Keratinocyte (primary cell): ENCODE data around the gene MYLIP. TPM values are rescaled to one million over a fixed set of nuclear protein-coding genes. Genes with fewer than 3 reads are reported as not detected.

Experiments
- DNase-seq: peaks from one replicate; pipeline ENCODE4 v3.0.0-alpha.2; 2011; ENCODE audit warnings: low read depth, missing footprints, low spot score
- FAIRE-seq: peaks from 2 replicates; lab custom pipeline; 2011; peaks lifted over from hg19 to GRCh38; lab: Jason Lieb, UNC
- H2AFZ ChIP-seq: 2 replicates; pipeline ENCODE4 v1.6.0; 2012; ENCODE audit warnings: low read length, control low read depth, inconsistent platforms; ENCODE audit not compliant: control insufficient read depth
- H3K27ac ChIP-seq: 2 replicates; pipeline ENCODE4 v1.5.1; 2011; ENCODE audit warnings: low read length; ENCODE audit not compliant: control insufficient read depth, insufficient read depth
- H3K27me3 ChIP-seq: 3 replicates; pipeline ENCODE4 v1.6.0; 2011; ENCODE audit warnings: low read length; ENCODE audit not compliant: control insufficient read depth, insufficient read depth; ENCODE audit errors: extremely low read depth
- H3K36me3 ChIP-seq, 2 experiments: 2 replicates in 1 of 2; 3 replicates in 1 of 2; pipeline ENCODE4 v1.5.1; 2011; ENCODE audit warnings: low read length in 2 of 2, mild to moderate bottlenecking in 1 of 2; ENCODE audit not compliant: control insufficient read depth in 2 of 2, insufficient read depth in 2 of 2; ENCODE audit errors: extremely low read depth in 1 of 2
- H3K4me1 ChIP-seq: 3 replicates; pipeline ENCODE4 v1.5.1; 2011; ENCODE audit warnings: low read length; ENCODE audit not compliant: control insufficient read depth, insufficient read depth; ENCODE audit errors: extremely low read depth
- H3K4me2 ChIP-seq: 3 replicates; pipeline ENCODE4 v1.6.0; 2011; ENCODE audit warnings: low read depth, low read length; ENCODE audit not compliant: control insufficient read depth, insufficient read depth; ENCODE audit errors: extremely low read depth
- H3K4me3 ChIP-seq, 3 experiments: fragments of 200-600 bp in 1 of 3; sonication (generic) in 1 of 3; 2 replicates in 2 of 3; 3 replicates in 1 of 3; pipeline ENCODE4 v1.5.1; 2011 to 2016; ENCODE audit warnings: low read length in 3 of 3, mild to moderate bottlenecking in 3 of 3, control low read depth in 2 of 3, inconsistent platforms in 1 of 3, low read depth in 1 of 3, mixed read lengths in 1 of 3, mixed run types in 1 of 3, moderate library complexity in 1 of 3; ENCODE audit not compliant: control insufficient read depth in 2 of 3, insufficient read depth in 2 of 3; ENCODE audit errors: extremely low read depth in 1 of 3
- H3K79me2 ChIP-seq: 2 replicates; pipeline ENCODE4 v1.6.0; 2012; ENCODE audit warnings: low read length; ENCODE audit not compliant: control insufficient read depth, insufficient read depth
- H3K9ac ChIP-seq: 3 replicates; pipeline ENCODE4 v1.6.0; 2011; ENCODE audit warnings: low read length; ENCODE audit not compliant: control insufficient read depth, insufficient read depth; ENCODE audit errors: extremely low read depth
- H3K9me1 ChIP-seq: 3 replicates; pipeline ENCODE4 v1.6.0; 2011; ENCODE audit warnings: low read length; ENCODE audit not compliant: control insufficient read depth, insufficient read depth; ENCODE audit errors: extremely low read depth
- H3K9me3 ChIP-seq: 2 replicates; pipeline ENCODE4 v1.5.1; 2012; ENCODE audit warnings: low read depth, low read length; ENCODE audit not compliant: control insufficient read depth
- H4K20me1 ChIP-seq: 3 replicates; pipeline ENCODE4 v1.6.0; 2011; ENCODE audit warnings: low read length; ENCODE audit not compliant: control insufficient read depth, insufficient read depth; ENCODE audit errors: extremely low read depth
- CTCF ChIP-seq, 3 experiments: IDR thresholded peaks in 1 of 3; conservative IDR thresholded peaks in 1 of 3; optimal IDR thresholded peaks in 1 of 3; 2 replicates in 2 of 3; 3 replicates in 1 of 3; pipeline versions ENCODE3 to v1.5.1; 2011; ENCODE audit warnings: low read length in 3 of 3, mild to moderate bottlenecking in 3 of 3, moderate library complexity in 2 of 3, control low read depth in 1 of 3, inconsistent platforms in 1 of 3; ENCODE audit not compliant: insufficient read depth in 2 of 3; ENCODE audit errors: extremely low read depth in 1 of 3
- EZH2 ChIP-seq: IDR thresholded peaks from one replicate; pipeline ENCODE4 v1.6.1; 2012; ENCODE audit warnings: inconsistent platforms, mild to moderate bottlenecking, low read length, moderate library complexity
- dilution Hi-C: fragments of 300-500 bp; cut with MboI; formaldehyde crosslinking; loops from one replicate; pipeline ENCODE4 v1.7.0; 2020; ENCODE audit warnings: low sequenced_read_pairs; ENCODE audit not compliant: extremely low pct_ligation_motif_present
- polyA plus RNA-seq, 5 experiments: library from polyadenylated mRNA; depleted of rRNA in 3 of 5; stranded (reverse) in 3 of 5; stranded (forward) in 1 of 5; unstranded in 1 of 5; fragments of >200 nt; gene quantifications; 1 replicate in 1 of 5; 2 replicates in 3 of 5; 3 replicates in 1 of 5; pipeline versions ENCODE4 v1.2.1 to v1.2.3, GENCODE V29; 2011 to 2012; ENCODE audit warnings: missing spikeins in 2 of 5, low read depth in 1 of 5, low replicate concordance in 1 of 5

The MYLIP gene
- polyA plus RNA-seq, 1 donor (not counting 4 experiments of a cell fraction or from before 2014, with no cell fraction given) = 5.8 TPM

- Histone ChIP-seq H3K4me2 (no peak overlapping the region), H2AFZ (no peak overlapping the region), H3K9me3 (no peaks in the 10 kb centered on the region), H3K9ac (no peak overlapping the region), H3K79me2 (no peaks in the 10 kb centered on the region), H3K9me1 (no peaks in the 10 kb centered on the region), H4K20me1 (no peaks in the 10 kb centered on the region), H3K27ac (no peak overlapping the region), H3K36me3 (no peaks in the 10 kb centered on the region), H3K27me3 (peaks cover 12% of the 10 kb centered on the region), H3K4me1 (peaks cover 12% of the 10 kb centered on the region), H3K4me3 (no peak overlapping the region)
- TF ChIP-seq EZH2 = no peak
- TF ChIP-seq CTCF (optimal IDR thresholded peaks at IDR 0.05 in 1 of 3, IDR thresholded peaks at IDR 0.05 in 1 of 3, conservative IDR thresholded peaks at IDR 0.05 in 1 of 3; ENCODE audit: extremely low read depth in 1 of 3, insufficient read depth in 2 of 3, low read length in 3 of 3) = no peak
- DNase-seq = no peak
- no peak for FAIRE-seq
- dilution Hi-C loops = no loop called here
Observed at GRCh38 chr6:16166871-16167608, 38.2 kb downstream of the MYLIP start.

DNA sequence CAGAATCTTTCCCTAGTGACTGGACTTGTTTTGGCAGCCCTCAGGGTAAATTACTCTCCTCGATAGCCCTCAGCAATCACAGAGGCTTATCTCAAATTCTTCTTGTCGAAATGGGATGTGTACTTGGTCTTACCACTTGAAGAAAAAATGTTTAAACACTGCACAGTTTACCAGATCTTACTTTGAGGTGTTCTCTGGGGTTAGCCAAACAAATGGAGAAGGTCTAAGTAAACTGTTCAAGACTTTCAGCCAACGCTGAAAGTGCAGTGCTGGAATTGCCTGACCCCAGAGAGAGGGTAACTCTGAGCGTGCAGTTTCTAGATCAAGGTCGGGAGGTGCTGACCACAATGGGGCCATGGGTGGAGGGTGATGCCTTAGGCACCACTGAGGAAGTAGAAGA is 39.2 kb downstream of the MYLIP start:
- H2AFZ ChIP-seq = no peak overlapping the region
- no peak overlapping the region for H3K4me3 ChIP-seq
- H3K36me3 ChIP-seq = no peaks in the 10 kb centered on the region
- H3K4me2 ChIP-seq = no peak overlapping the region
- peaks cover 9% of the 10 kb centered on the region for H3K4me1 ChIP-seq
- dilution Hi-C loops = no loop called here
- H4K20me1 ChIP-seq = no peaks in the 10 kb centered on the region
- FAIRE-seq (no peak), DNase-seq (no peak)
- no peaks in the 10 kb centered on the region for H3K79me2 ChIP-seq
- H3K9me3 ChIP-seq = no peaks in the 10 kb centered on the region
- no peak overlapping the region for H3K9ac ChIP-seq
- H3K27me3 ChIP-seq = peaks cover 17% of the 10 kb centered on the region
- TF ChIP-seq EZH2 = no peak
- no peak for TF ChIP-seq CTCF (optimal IDR thresholded peaks at IDR 0.05 in 1 of 3, IDR thresholded peaks at IDR 0.05 in 1 of 3, conservative IDR thresholded peaks at IDR 0.05 in 1 of 3; ENCODE audit: extremely low read depth in 1 of 3, insufficient read depth in 2 of 3, low read length in 3 of 3)
- H3K27ac ChIP-seq = no peak overlapping the region
- no peaks in the 10 kb centered on the region for H3K9me1 ChIP-seq
